Keratinocyte (primary cell): ENCODE results near the gene RRP1. TPM values are rescaled to one million over a fixed set of nuclear protein-coding genes. Genes with fewer than 3 reads are reported as not detected.

ENCODE experiments used
- DNase-seq: peaks from one replicate; pipeline ENCODE4 v3.0.0-alpha.2; 2011; ENCODE audit warnings: low read depth, missing footprints, low spot score
- FAIRE-seq: peaks from 2 replicates; lab custom pipeline; 2011; peaks lifted over from hg19 to GRCh38; lab: Jason Lieb, UNC
- H2AFZ ChIP-seq: 2 replicates; pipeline ENCODE4 v1.6.0; 2012; ENCODE audit warnings: low read length, control low read depth, inconsistent platforms; ENCODE audit not compliant: control insufficient read depth
- H3K27ac ChIP-seq: 2 replicates; pipeline ENCODE4 v1.5.1; 2011; ENCODE audit warnings: low read length; ENCODE audit not compliant: control insufficient read depth, insufficient read depth
- H3K27me3 ChIP-seq: 3 replicates; pipeline ENCODE4 v1.6.0; 2011; ENCODE audit warnings: low read length; ENCODE audit not compliant: control insufficient read depth, insufficient read depth; ENCODE audit errors: extremely low read depth
- H3K36me3 ChIP-seq, 2 experiments: 2 replicates in 1 of 2; 3 replicates in 1 of 2; pipeline ENCODE4 v1.5.1; 2011; ENCODE audit warnings: low read length in 2 of 2, mild to moderate bottlenecking in 1 of 2; ENCODE audit not compliant: control insufficient read depth in 2 of 2, insufficient read depth in 2 of 2; ENCODE audit errors: extremely low read depth in 1 of 2
- H3K4me1 ChIP-seq: 3 replicates; pipeline ENCODE4 v1.5.1; 2011; ENCODE audit warnings: low read length; ENCODE audit not compliant: control insufficient read depth, insufficient read depth; ENCODE audit errors: extremely low read depth
- H3K4me2 ChIP-seq: 3 replicates; pipeline ENCODE4 v1.6.0; 2011; ENCODE audit warnings: low read depth, low read length; ENCODE audit not compliant: control insufficient read depth, insufficient read depth; ENCODE audit errors: extremely low read depth
- H3K4me3 ChIP-seq, 3 experiments: fragments of 200-600 bp in 1 of 3; sonication (generic) in 1 of 3; 2 replicates in 2 of 3; 3 replicates in 1 of 3; pipeline ENCODE4 v1.5.1; 2011 to 2016; ENCODE audit warnings: low read length in 3 of 3, mild to moderate bottlenecking in 3 of 3, control low read depth in 2 of 3, inconsistent platforms in 1 of 3, low read depth in 1 of 3, mixed read lengths in 1 of 3, mixed run types in 1 of 3, moderate library complexity in 1 of 3; ENCODE audit not compliant: control insufficient read depth in 2 of 3, insufficient read depth in 2 of 3; ENCODE audit errors: extremely low read depth in 1 of 3
- H3K79me2 ChIP-seq: 2 replicates; pipeline ENCODE4 v1.6.0; 2012; ENCODE audit warnings: low read length; ENCODE audit not compliant: control insufficient read depth, insufficient read depth
- H3K9ac ChIP-seq: 3 replicates; pipeline ENCODE4 v1.6.0; 2011; ENCODE audit warnings: low read length; ENCODE audit not compliant: control insufficient read depth, insufficient read depth; ENCODE audit errors: extremely low read depth
- H3K9me1 ChIP-seq: 3 replicates; pipeline ENCODE4 v1.6.0; 2011; ENCODE audit warnings: low read length; ENCODE audit not compliant: control insufficient read depth, insufficient read depth; ENCODE audit errors: extremely low read depth
- H3K9me3 ChIP-seq: 2 replicates; pipeline ENCODE4 v1.5.1; 2012; ENCODE audit warnings: low read depth, low read length; ENCODE audit not compliant: control insufficient read depth
- H4K20me1 ChIP-seq: 3 replicates; pipeline ENCODE4 v1.6.0; 2011; ENCODE audit warnings: low read length; ENCODE audit not compliant: control insufficient read depth, insufficient read depth; ENCODE audit errors: extremely low read depth
- CTCF ChIP-seq, 3 experiments: IDR thresholded peaks in 1 of 3; conservative IDR thresholded peaks in 1 of 3; optimal IDR thresholded peaks in 1 of 3; 2 replicates in 2 of 3; 3 replicates in 1 of 3; pipeline versions ENCODE3 to v1.5.1; 2011; ENCODE audit warnings: low read length in 3 of 3, mild to moderate bottlenecking in 3 of 3, moderate library complexity in 2 of 3, control low read depth in 1 of 3, inconsistent platforms in 1 of 3; ENCODE audit not compliant: insufficient read depth in 2 of 3; ENCODE audit errors: extremely low read depth in 1 of 3
- EZH2 ChIP-seq: IDR thresholded peaks from one replicate; pipeline ENCODE4 v1.6.1; 2012; ENCODE audit warnings: inconsistent platforms, mild to moderate bottlenecking, low read length, moderate library complexity
- dilution Hi-C: fragments of 300-500 bp; cut with MboI; formaldehyde crosslinking; loops from one replicate; pipeline ENCODE4 v1.7.0; 2020; ENCODE audit warnings: low sequenced_read_pairs; ENCODE audit not compliant: extremely low pct_ligation_motif_present
- polyA plus RNA-seq, 5 experiments: library from polyadenylated mRNA; depleted of rRNA in 3 of 5; stranded (reverse) in 3 of 5; stranded (forward) in 1 of 5; unstranded in 1 of 5; fragments of >200 nt; gene quantifications; 1 replicate in 1 of 5; 2 replicates in 3 of 5; 3 replicates in 1 of 5; pipeline versions ENCODE4 v1.2.1 to v1.2.3, GENCODE V29; 2011 to 2012; ENCODE audit warnings: missing spikeins in 2 of 5, low read depth in 1 of 5, low replicate concordance in 1 of 5

RRP1 gene
- polyA plus RNA-seq, 1 donor (not counting 4 experiments of a cell fraction or from before 2014, with no cell fraction given) = 25.0 TPM

GRCh38 chr21:43749651-43750262, 39.6 kb upstream of the RRP1 start:
- H3K9me3 ChIP-seq = no peaks in the 10 kb centered on the region
- no peaks in the 10 kb centered on the region for H3K9me1 ChIP-seq
- no peaks in the 10 kb centered on the region for H3K4me1 ChIP-seq
- no peak overlapping the region for H2AFZ ChIP-seq
- H3K27ac ChIP-seq = no peak overlapping the region
- no peaks in the 10 kb centered on the region for H3K27me3 ChIP-seq
- H4K20me1 ChIP-seq = no peaks in the 10 kb centered on the region
- H3K79me2 ChIP-seq = no peaks in the 10 kb centered on the region
- H3K36me3 ChIP-seq = peaks cover 49 to 54% of the 10 kb centered on the region in 2 experiments
- dilution Hi-C loops = no loop called here
- no peak for DNase-seq
- H3K4me3 ChIP-seq = no peak overlapping the region
- no peak overlapping the region for H3K4me2 ChIP-seq
- TF ChIP-seq EZH2 (no peak), CTCF (optimal IDR thresholded peaks at IDR 0.05 in 1 of 3, IDR thresholded peaks at IDR 0.05 in 1 of 3, conservative IDR thresholded peaks at IDR 0.05 in 1 of 3; ENCODE audit: extremely low read depth in 1 of 3, insufficient read depth in 2 of 3, low read length in 3 of 3) (no peak)
- no peak overlapping the region for H3K9ac ChIP-seq
- no peak for FAIRE-seq

- DNase-seq (no peak), FAIRE-seq (no peak)
- no peaks in the 10 kb centered on the region for H3K27me3 ChIP-seq
- H3K36me3 ChIP-seq = peaks cover 48 to 60% of the 10 kb centered on the region in 2 experiments
- H3K4me3 ChIP-seq = no peak overlapping the region
- H4K20me1 ChIP-seq = no peaks in the 10 kb centered on the region
- H3K27ac ChIP-seq = no peak overlapping the region
- no peak overlapping the region for H3K9ac ChIP-seq
- no peak overlapping the region for H2AFZ ChIP-seq
- H3K4me2 ChIP-seq = no peak overlapping the region
- dilution Hi-C loops = no loop called here
- TF ChIP-seq CTCF (optimal IDR thresholded peaks at IDR 0.05 in 1 of 3, IDR thresholded peaks at IDR 0.05 in 1 of 3, conservative IDR thresholded peaks at IDR 0.05 in 1 of 3; ENCODE audit: extremely low read depth in 1 of 3, insufficient read depth in 2 of 3, low read length in 3 of 3) = no peak
- no peak for TF ChIP-seq EZH2
- no peaks in the 10 kb centered on the region for H3K4me1 ChIP-seq
- H3K79me2 ChIP-seq = no peaks in the 10 kb centered on the region
- no peaks in the 10 kb centered on the region for H3K9me3 ChIP-seq
- no peaks in the 10 kb centered on the region for H3K9me1 ChIP-seq
Observed at GRCh38 chr21:43750339-43751033, 38.9 kb upstream of the RRP1 start.
